ENCODE data around the gene HECTD2.
"Not testable (repeated sequence)": the region's sequence is repeated elsewhere in the genome, so short reads cannot be mapped to it uniquely, and the experiment has no call there.

HECTD2 gene

DNA sequence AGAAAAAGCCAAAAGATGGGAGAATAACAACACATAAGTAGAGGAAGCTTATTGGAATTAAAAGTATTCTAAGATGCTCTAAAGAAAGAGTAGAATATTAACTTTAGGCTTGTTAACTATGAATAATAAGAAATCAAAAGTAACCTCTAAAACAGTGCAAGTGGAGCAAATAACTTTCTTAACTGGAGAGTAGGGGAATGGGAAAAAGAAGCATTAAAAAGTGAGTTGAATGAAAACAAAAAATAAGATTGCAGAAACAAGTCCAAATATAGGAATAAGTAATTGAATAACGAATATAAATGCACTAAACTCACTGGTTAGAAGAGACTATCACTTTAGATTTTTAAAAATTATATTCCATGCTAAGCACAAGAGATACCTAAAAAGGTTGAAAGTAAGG, 63.9 kb downstream of the HECTD2 start:
- DNase-seq (ENCODE audit: low spot score): no peak

DNA sequence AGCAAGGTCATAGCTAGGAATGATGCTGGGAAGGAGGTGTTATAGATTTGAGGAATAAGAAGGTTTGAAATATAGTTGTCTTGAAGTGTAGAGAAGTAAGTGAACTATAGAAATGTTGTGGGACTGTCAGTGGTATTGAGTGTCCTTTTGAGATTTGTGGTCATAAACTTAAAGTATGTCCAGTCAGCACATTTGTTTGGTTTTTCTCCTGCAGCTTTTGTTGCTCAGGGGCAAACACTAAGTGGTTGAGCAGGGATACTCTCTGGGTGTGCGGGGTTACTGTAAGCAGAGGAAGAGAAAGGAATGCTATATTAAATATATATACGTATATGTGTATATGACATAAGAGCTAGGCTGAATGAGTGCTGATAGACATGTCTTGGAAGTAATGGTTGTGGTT, 67.1 kb downstream of the HECTD2 start:
- DNase-seq (ENCODE audit: low spot score): no peak

DNA sequence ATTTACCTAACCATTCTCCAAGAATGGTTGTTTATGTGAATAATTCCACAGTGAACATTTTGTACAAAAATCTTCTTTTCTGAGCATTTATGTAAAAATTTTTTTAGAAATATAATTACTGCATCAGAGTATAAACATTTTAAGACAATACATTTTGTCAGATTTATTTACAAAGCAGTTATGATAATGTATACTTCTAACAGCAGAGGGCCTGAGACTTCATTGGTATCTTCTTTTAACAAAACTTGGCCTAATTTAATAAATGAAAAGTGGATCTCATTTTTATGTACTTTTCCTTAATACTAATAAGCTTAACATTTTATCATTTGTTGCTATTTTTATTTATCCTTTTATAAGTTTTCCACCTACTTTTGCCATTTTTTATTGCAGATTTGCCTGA, 69.4 kb downstream of the HECTD2 start:
- no peak for DNase-seq (ENCODE audit: low spot score)

DNA sequence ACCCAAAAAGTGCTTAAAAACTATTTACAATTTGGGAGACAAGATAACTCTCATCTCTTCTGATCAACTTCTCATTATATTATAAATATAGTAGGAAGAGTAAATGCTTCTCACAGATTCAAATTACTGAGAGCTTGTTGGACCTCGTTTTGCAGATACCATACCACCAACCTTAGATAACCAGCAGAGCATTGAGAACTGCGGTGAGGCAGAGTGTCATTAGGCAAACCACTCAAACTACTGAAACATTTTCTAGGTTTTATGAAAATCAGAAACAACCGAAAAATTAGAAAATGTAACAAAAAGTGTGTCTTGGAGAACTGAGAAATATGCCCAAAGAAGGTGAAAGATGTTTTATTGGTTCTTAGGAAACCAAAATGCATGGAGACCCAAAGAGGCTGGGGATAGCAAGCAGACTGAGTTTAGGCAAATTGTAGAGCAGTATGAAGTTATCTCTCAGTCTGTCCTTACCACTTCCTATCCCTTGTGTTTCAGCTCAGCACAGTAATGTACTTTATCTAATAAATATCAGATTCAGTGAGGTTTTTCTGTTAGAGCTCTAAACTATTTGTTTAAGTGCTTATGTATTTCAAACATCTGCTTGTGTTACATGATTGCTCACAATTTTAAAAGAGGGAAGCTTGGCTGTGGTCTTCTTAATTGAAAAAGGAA, 77.9 kb downstream of the HECTD2 start:
- no peak for DNase-seq (ENCODE audit: low spot score)

DNA sequence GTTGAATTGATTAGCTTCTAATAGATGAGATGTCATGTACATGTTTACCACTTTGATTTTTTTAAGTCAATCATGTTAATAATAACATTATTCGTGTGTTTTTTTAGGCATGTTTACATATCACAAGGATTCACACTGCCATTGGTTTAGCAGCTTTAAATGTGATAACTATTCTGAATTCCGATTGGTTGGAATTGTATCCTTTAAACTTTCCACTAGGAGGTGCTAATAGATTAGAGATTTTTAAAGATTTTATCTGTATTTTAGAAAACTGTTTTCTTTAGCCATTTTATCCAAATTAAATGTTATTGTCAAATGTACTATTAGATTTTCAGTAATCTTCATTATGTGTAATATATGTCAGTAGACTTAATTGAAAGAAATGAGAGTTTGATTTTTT, 83.2 kb downstream of the HECTD2 start:
- DNase-seq (ENCODE audit: low spot score): no peak

DNA sequence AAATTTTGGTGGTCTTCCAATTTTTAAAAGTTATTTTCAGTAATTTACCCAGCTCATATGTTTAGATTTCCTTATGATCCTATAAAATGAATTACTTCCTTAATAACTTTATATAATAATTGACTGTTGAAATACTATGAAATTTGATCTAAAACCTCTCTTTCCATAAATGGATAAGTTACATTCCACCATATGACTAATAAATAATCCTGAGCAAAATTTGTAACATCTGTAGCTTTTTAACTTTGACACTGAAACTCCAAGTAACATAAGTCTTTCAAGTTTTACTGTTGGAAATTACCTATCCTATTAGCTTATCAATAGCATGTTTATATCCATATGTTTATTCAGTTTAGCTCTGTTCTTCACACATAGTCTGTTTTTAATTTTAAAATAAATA, 85.3 kb downstream of the HECTD2 start:
- no peak for DNase-seq (ENCODE audit: low spot score)

DNA sequence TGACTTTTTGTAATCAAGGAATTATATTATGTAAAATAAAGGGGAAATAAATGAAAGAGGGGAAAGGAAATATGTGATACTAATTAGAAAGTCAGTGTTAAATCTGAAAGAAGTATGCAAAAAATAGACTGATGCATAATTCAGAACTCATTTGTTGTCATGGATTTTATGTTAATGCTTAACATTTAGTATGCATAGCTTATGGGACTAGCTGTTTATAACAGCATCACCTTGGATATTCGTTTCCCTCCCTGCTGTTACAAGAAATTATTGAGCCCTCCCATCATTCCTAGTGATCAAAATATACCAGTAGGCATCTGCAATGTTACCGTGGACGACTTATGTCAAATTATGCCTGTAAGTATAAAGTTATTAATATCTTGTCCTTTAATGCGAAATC, 85.9 kb downstream of the HECTD2 start:
- DNase-seq (ENCODE audit: low spot score): no peak

DNA sequence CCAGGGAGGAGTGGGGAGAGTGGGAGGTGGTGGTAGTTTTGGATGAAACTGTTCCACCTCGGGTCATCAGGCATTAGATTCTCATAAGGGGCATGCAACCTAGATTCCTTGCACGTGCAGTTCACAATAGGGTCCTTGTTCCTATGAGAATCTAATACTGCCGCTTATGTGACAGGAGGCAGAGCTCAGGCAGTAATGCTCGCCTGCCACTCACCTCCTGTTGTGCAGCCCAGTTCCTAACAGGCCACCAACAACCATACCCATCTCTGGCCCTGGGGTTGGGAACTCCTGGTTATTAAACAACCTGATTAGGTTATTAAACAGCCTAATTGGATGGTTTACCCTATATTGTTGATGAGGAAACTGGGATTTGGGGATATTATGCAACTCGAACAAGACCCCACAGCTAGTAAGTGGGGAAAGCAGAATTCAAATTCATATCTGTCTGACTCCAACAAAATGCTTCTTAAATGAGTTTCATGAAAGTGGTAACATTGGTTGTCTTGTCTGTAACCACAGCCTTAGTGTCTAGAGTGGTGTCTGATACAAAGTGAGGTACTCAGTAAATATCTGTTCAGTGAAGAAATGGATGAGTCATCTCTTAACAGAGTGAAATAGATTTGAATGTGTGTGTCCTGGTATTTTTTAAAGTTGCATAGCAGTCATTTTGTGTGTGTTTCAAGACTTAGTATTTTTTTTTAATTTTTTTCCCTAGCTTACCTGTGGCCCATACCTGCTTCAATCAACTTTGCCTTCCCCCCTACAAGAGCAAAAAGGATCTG, 101.6 kb downstream of the HECTD2 start:
- DNase-seq (ENCODE audit: low spot score): no peak

DNA sequence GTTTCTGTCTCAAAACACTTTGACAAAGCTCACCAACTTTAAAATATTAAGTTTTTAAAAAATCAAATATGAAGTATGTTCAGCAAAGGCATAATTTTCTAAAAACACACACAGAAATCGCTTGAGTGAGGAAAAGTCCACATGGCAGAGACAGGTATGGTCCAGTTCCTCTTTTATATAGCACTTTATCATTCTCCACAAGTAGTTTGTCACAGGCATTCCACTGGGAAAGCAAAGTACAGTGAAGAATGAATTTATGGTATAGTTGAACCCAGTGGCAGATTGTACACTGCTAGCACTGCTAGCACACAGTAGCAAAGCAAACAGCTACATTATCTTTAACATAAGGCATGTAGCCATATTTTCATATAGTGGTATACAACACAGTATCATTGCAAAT, 102.3 kb downstream of the HECTD2 start:
- no peak for DNase-seq (ENCODE audit: low spot score)

DNA sequence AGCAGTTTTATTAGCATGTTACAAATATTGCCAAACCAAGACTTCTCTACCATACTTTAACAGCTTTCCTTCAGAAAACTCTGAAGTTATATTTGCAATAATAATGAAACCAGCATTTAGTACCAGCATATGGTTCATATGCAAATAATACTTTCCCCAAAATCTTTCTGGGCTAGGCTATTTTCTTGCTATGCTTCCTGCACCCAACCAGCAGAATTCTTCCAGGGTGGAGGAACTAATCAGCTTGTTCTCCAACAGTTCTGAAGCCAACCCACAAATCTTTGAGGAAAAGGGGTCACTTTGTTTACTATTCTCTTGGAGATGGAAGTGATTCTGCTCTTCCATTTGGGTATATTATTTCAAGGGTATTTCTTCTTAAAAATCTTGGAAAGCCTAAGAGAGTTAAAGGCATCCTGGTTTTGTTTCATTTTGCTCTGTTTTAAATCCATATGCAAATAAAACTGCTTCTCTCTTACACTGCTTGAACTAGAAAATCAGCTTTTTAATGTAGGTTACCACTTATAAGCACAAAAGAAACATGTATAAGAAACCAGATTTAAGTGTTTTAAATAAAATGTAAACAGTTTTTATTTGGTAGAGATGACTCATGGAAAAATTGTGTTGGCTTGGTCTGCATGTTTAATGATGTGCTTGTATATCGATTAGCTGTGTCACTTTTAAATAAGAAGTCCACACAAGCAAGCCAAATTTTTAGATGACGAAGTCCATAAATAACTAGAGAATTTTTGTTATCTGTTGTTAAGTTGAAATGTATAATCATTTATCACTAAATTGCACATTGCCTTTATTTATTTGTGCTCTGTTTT, 103.7 kb downstream of the HECTD2 start:
- DNase-seq (ENCODE audit: low spot score): no peak

DNA sequence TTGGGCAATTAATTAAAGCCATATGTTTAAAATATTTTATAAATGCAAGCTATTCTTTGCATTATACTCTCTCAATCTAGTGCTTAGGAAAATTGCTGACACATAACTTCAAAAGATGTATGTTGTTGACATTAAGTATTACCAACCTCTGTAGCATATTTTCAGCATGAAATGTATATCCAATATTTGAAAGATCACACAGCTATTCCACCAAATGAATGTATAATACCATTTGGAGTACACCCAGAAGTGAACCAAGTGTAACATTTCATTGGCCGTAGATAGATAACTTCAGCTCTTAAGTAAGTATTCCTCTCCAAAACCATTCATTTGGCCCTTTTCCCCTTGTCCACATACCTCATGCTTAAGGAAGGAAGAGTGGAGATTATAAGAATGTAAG, 104.6 kb downstream of the HECTD2 start:
- DNase-seq (ENCODE audit: low spot score): no peak

DNA sequence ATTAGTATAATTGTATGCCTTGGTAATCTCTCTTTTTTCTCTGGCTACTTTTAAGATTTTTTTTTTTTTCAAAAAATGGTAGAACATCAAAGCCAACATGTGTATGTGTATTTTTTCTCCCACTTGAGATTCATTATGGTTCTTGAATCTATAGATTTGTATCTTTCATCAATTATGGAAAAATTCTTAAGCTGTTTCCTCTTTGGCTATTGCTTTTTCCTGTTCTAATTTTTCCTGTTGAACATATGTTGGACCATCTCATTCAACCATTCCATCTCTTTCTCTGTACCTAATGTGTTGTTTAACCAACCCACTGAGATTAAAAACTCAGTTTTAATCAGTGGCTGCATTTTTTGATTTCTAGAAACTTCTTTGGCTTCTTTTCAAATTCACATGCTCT, 107.2 kb downstream of the HECTD2 start:
- no peak for DNase-seq (ENCODE audit: low spot score)

DNA sequence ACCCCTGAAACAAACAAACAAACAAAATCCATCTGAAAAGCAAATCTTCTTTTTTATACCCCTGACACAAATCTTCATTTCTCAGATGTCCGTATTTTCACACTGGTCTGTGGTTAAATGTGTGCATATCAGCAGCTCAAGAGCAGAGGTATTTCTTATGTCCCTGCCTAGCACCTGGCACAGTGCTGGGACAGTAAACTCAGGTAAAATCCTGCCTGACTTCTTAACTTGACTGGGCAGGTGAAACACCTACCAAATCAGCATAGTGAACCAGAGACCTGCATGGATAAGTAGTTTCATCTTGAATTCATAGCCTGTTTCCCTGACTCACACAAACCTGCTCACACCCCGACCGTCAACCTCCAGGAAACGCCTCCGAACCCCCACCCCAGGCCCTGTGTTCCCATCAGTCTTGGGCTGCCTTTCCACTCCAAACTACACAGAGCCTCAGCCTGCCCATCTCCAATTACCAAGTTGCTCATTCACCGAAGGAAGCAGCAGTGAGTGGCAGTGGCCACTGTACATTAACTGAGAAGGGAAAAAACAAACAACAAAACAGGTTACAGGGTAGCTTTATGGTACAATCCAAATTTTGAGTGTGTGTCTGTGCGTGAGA, 109.9 kb downstream of the HECTD2 start:
- DNase-seq (ENCODE audit: low spot score): no peak

DNA sequence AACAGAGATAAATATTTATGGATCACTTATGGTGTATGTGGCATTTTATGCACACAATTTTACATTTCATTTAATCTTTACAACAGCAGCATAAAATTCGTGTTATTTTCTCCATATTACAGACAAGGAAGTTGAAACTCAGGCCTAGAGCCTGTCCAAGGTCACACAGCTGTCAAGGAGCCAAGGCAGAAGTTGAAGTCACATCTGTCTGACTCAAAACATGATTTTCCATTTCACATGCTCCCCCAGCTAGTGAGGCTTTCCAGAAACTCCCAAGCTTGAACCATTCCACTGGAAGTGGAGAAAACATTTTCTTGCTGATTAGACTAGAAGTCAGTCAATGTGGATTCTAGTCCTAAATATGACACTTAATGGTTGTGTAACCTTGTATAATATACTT, 110.5 kb downstream of the HECTD2 start:
- no peak for DNase-seq (ENCODE audit: low spot score)

DNA sequence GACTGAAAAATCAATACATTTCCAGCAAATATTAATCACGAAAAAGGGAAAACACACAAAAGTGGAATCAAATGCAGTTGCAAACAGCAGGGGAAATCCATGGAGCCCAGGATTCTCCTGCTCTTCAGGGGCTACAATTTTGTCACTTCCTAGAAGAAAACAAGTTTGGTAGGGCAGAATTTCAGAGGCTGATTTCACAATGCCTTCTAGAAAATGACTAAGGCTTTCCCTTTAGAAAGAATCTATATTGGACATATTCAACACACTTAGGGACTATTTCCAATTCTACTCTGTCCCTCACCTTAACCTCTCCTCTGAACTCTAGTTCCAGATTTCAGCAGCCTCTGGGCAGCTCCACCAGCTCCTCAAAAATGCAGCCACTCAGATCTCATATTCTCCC, 111.3 kb downstream of the HECTD2 start:
- no peak for DNase-seq (ENCODE audit: low spot score)

DNA sequence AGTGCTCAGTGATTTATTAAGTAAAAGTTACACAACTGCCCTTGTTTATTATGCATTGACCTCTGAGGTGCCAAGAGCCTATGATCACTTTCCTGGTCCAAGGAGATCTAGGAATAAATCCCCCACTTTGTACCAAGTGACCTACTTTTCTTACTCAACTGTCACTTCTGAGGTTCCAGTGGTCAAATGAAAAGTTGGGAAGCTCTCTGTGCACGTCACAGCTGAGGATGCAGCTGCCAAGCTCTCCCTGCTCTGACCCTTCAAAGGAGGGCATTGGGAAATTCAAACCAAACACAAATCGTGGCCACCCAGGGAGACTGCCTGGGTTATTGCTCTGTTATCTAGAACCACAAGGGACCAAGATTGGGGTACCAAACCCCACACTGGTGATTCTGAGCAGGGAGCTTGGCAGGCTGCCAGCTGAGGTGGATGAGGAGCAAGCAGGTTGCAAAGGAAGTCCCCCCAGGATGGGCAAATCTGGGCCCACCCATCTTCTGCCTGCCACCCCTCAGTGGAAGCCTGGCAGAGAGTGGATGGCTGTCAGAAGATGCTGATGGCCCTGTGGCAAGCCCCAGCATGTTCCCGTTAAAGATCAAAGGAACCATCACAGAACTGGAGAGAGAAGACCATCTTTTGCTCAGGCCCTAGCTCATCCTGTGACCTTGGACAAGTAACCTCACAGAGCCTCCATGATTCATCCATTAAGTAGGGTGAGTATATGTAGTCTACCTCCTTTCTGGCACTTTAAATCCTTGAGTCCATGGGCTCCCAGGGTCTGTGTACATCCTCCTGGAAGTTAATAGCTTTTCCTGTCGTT, 116.0 kb downstream of the HECTD2 start:
- DNase-seq (ENCODE audit: low spot score): no peak

DNA sequence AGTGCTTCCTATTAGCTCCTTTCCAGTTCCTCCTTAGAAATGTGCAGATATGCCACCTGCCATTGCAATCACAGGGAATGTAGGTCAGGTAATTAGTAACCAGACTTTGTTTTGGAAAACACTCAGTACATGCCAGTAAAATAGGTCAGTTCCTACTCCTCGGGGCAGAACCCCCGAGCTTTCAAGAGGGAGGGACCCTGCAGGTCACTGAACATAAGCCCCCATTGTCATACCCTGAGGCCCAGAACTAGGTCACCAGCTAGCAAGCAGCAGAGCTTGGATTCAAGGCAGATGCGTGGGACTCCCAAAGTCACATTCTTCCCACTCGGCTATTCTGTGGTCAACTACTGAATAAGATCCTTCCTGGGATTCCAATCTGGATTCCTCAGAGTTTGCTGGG, 117.9 kb downstream of the HECTD2 start:
- peak; percentile 75 for DNase-seq (ENCODE audit: low spot score)

DNA sequence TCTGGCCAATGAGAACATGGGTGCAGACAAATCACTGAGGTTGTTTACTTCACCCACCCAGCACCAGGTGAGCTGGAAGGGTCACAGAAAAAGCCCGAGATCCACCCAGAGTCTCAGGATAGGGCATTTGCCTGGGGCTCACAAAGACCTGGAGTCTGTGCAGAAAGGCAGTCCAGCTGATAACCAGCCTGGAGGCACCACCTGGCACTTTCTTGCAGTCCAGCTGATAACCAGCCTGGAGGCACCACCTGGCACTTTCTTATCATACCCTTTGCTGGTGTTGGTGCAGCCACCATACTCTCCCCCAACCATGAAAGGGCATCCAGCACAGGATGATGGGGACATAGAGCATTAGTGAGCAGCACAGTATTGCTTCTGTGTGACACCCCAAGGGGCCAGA, 118.6 kb downstream of the HECTD2 start:
- peak; percentile 20 for DNase-seq (ENCODE audit: low spot score)

DNA sequence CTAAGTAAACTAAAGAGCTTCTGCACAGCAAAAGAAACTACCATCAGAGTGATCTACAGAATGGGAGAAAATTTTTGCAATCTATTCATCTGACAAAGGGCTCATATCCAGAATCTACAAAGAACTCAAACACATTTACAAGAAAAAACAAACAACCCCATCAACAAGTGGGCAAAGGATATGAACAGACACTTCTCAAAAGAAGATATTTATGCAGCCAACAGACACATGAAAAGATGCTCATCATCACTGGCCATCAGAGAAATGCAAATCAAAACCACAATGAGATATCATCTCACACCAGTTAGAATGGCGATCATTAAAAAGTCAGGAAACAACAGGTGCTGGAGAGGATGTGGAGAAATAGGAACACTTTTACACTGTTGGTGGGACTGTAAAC, 124.6 kb downstream of the HECTD2 start:
- not testable (repeated sequence) for DNase-seq (ENCODE audit: low spot score)

DNA sequence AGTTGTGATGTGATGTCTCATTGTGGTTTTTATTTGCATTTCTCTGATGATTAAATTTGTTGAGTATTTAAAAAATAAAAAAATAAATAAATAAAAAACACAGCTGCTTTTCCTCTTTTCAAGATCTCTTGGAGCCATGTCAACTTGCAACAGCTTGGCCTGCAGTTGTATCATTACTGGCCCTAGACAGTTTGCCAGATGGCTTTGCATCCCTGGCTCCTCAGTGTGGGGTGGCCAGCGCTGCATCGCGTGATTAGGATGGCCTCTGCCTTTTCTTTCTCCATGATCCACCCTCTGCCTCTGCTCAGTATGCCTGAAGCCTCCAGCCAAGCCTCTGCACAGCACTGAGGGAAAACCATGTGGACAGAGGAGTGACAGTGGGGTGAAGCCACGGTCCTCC, 126.0 kb downstream of the HECTD2 start:
- no peak for DNase-seq (ENCODE audit: low spot score)

DNA sequence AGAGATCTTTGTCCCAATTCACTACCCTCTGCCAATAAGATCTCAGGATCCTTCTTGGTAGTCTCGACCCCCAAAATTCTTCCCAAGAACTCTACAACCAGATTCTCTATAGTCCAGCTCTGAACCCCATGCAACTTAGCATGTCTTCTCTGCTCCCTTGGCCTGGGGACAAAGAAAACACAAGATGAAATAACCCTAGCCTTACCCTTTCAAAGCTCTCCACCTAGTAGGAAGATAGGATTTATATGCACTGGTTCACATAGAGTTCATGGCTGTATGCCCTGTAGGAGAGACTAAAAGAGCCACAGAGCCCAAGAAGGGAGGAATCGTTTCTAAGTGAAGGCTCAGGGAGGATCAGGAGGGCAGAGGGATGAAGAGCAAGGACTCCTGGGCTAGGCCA, 126.6 kb downstream of the HECTD2 start:
- DNase-seq (ENCODE audit: low spot score): no peak

All from cerebellar cortex (tissue), 1 donor.